NCI-H1694 treated with DMSO at 0.1 percent for 48 hours (cell line): ENCODE data around the gene KIAA0513.

Experiments used
- DNase-seq: peaks from one replicate; lab custom pipeline; 2025; lab: John Stamatoyannopoulos, UW

KIAA0513 gene

GRCh38 chr16:85027349-85027957, at the start of gene KIAA0513:
Gene KIAA0513 (plus strand): TSS chr16:85027795. CDS start chr16:85067072, 39,277 bp downstream.
- DNase-seq, result peak; percentile 88

GRCh38 chr16:84979516-84979915, 48.1 kb upstream of the KIAA0513 start:
- DNase-seq, result no peak

GRCh38 chr16:84982434-84982833, 45.2 kb upstream of the KIAA0513 start:
- no peak for DNase-seq

DNA sequence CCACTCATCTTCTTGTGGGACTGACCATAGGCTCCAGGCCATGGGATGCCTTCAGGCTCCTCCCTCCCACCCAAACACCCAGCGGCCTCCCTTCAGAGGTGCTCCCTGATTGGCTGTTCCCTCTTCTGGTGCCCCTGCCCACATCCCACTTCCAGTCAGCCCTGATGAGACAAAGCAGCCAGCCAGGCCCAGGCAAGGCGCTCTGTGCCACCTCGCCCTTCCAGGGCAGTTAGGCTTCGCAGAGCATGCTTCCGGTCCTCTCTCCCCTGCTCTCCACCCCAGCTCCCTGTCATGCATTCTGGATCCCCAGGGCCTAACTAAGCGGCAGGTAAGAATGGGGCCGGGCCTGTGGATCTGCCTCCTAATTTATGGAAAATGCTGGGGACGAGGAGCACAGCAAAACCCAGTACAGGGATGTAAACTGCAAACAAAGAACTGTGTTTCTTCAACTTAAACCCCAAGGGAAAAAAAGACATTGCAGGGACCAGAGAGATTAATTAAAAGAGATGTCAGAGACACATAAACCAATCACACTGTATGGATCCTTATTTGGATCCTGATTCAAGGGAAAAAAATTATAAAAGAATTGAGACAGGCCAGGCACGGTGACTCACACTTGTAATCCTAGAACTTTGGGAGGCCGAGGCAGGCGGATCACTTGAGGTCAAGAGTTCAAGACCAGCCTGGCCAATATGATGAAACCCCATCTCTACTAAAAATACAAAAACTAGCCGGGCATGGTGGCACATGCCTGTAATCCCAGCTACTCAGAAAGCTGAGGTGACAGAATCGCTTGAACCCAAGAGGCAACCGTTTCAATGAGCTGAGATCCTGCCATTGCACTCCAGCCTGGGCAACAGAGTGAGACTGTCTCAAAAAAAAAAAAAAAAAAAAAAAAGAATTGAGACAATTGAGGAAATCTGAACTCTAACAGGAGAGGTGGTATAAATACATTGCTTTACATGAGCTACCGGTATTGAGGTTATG, 42.2 kb upstream of the KIAA0513 start:
- no peak for DNase-seq

DNA sequence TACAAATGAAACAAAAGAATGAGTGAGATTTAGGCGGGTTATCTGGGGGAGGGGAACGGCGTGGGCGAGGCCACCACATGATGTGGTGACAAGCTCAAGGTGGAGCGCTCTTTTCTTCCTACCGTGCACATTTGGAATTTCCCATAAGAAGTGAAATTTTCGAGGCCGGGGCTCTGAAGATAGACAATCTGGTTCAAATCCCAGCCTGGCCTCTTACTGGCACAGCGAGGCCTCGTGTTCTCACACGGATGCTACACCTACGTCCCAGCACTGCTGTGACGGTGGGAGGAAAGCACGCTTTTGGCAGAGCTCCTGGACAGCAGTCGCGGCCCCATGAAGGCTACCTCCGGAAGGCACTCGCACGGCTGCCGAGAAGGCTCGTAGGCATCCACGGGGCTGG, 41.5 kb upstream of the KIAA0513 start:
- DNase-seq, result no peak

- DNase-seq, result no peak
Measured at GRCh38 chr16:84986879-84987278, 40.7 kb upstream of the KIAA0513 start.

DNA sequence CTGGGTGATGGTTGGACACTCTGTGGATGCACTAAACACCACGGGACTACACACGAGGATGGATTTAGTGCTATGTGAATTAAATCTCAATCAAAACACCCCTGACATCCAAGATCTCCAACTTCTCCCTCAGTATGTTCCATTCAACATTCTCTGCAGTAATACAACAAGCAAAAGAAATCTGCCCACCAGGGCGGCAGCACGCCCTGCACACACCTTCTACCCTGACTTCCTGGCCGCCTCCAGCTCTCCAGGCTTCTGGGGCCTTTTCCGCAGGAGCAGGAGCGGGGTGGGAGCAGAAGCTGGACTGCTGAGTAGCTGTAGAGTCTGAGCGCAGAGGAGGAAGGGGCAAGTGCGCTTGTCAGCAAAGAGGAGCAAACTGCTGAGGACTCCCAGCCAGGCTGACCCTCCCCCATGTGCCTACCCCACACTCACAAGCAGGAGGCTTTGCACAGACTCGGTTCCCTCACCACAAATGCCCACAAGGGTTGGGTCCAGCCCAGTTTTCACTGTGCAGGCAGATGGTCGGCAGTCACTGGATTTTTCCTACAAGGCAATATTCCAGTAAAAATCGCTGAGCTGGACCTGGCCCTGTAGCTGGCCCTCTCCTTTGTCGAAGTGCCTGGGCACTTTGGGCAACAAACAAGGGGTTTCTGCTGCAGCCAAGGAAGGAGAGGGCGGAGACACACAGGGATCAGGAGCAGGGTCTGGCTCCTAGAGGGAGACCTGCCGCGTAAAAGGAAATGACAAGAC, 39.1 kb upstream of the KIAA0513 start:
- DNase-seq, result no peak

DNA sequence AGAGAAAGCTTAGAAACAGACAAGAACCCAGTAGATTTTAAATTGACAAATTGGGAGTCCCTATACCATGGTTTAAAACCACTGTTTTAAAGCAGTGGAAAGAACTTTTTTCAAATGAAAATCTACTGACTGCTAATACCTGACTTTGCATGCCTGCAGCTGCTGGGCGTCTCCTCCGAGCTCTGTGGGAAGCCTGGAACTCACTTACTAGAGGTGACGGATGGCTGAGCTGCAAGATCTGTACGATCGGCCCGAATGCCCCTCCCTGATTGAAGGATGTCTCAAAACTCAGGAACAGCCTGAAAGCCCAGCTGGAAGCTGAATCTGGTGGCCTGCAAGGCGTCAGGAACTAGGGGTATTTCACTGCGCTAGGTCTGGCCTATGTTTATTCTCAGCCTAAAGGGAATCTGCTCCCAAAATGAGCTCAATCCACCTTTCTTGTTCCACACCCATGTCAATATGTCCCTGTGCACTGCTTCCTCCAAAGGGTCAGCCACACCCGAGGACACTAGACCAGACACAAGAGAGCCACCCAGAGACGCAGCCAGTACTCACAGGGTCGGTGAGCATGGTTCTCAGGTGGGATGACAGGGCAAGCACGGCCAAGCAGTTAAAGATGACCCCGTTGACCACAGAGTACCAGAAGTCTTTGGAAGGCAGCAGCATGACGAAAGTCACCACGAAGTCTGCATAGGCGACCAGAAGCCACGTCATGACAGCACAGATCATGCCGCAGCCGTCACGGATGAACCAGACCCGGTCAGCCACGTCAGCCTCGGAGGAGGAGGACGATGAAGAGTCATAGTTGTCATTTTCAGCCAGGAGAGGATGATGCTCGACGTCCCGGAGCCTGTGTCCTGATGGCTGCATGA, 37.6 kb upstream of the KIAA0513 start:
- no peak for DNase-seq

DNA sequence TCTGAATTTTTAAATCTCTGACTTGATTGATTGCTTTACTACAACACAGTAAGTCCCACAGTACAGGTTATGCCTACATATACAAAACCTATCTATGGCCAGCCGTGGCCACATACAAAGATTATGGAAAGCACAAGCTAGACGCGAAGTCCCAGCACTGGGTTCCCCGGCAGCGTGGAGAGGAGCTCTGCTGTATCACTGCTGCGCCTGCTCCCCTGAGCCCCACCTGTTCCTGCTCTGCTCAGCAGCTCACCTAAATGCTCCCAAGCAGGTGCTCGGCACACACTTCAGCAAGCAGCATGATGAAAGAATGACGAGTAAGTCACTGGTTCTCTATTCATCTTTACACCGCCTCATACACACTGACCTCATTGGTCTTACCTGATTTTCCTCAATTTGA, 36.8 kb upstream of the KIAA0513 start:
- no peak for DNase-seq

- no peak for DNase-seq
Measured at GRCh38 chr16:84992717-84993075, 34.9 kb upstream of the KIAA0513 start.

- no peak for DNase-seq
Measured at GRCh38 chr16:84993926-84994325, 33.7 kb upstream of the KIAA0513 start.

- no peak for DNase-seq
Measured at GRCh38 chr16:84995663-84996062, 31.9 kb upstream of the KIAA0513 start.

DNA sequence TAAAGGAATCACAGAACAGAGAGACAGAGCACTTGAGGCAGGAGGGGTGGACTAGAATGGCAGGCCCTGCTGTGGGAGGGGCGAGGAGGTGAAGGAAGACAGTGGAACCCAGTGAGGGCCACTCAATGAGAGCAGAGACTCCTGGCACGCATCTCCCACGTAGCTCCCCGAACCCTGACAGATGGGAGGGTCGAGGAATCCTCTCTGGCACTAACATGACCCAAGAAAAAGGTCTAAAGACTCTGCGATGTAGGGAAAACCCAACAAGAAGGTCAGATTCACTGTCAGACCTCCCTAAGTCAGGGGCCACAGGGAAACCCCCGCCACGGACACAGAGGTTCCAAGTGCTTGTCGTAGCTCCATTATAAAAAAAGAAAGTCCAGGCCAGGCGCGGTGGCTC, 31.2 kb upstream of the KIAA0513 start:
- DNase-seq, result no peak

- DNase-seq, result no peak
Measured at GRCh38 chr16:84999200-84999599, 28.4 kb upstream of the KIAA0513 start.

DNA sequence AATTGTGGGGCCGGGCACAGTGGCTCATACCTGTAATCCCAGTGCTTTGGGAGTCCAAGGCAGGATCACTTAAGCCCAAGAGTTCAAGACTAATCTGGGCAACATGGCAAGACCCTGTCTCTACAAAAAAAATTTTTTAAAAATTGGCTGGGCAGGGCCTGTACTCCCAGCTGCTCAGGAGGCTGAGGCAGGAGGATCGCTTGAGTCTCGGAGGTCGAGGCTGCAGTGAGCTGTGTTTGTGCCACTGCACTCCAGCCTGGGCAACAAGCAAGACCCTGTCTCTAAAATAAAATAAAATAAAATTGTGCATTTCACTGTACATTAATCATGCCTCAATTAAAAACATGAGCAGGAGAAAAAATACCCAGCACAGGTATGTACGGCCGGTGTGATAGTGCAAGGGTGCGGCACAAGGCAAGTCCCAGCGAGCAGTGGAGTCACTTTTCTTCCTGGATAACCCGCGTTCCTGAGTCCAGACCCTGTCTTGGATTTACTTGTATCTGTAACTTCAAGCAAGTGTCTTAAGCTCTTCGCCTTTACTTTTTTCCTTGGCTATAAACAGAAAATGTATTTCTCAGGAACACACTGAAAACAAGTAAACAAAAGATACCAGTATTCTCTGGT, 27.6 kb upstream of the KIAA0513 start:
- no peak for DNase-seq

DNA sequence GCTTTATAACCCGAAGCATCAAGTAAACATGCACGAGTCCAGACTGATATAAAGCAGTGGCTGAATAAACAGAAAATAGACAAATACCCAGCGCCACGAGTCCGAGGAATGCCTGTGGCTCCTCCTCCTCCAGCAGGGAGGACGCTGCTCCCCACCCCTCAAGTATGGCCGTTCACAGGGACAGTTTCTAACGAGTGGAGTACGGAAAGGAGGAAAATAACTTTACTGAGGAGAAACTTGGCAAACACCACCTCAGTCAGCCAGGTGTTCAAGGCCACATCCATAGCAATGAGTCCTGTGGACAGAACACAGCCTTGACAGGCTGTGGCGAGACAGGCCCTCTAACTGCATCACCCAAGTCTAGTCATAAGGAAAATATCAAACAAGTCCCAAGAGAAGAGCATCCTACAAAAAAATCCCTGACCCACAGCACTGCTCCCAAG, 25.5 kb upstream of the KIAA0513 start:
- DNase-seq, result no peak

- no peak for DNase-seq
Measured at GRCh38 chr16:85002608-85003007, 25.0 kb upstream of the KIAA0513 start.

GRCh38 chr16:85003076-85003475, 24.5 kb upstream of the KIAA0513 start:
- DNase-seq, result no peak

- no peak for DNase-seq
Measured at GRCh38 chr16:85003725-85004586, 23.6 kb upstream of the KIAA0513 start.

- DNase-seq, result no peak
Measured at GRCh38 chr16:85004587-85005205, 22.9 kb upstream of the KIAA0513 start.
